GM23338 (cell line): Measurements from ENCODE around the gene SRSF2. TPM values are rescaled to one million over a fixed set of nuclear protein-coding genes. Genes with fewer than 3 reads are reported as not detected.

Experiments
- ATAC-seq: fragments of 200-7000 bp; cut with Tn5 transposase; 3 replicates; pipeline ENCODE4 v1.9.1; 2020
- DNase-seq: peaks from one replicate; pipeline ENCODE4 v3.0.0-alpha.2; 2015; ENCODE audit warnings: low spot score
- H2AFZ ChIP-seq: fragments of 200-600 bp; sonication (generic); 2 replicates; pipeline ENCODE4 v1.8.0; 2016; ENCODE audit warnings: antibody characterized with exemption, mild to moderate bottlenecking, moderate library complexity
- H3F3A ChIP-seq: fragments of 200-600 bp; sonication (generic); replicated peaks from 2 replicates; pipeline ENCODE4 v1.8.0; 2017; ENCODE audit warnings: antibody characterized with exemption, mixed run types, low read depth
- H3K27ac ChIP-seq: fragments of 200-600 bp; sonication (generic); 2 replicates; pipeline ENCODE4 v1.6.1; 2016; ENCODE audit warnings: low read depth
- H3K27me3 ChIP-seq: fragments of 200-600 bp; sonication (generic); 2 replicates; pipeline ENCODE4 v1.8.0; 2016; ENCODE audit warnings: mild to moderate bottlenecking, mixed run types, moderate library complexity; ENCODE audit not compliant: insufficient read depth
- H3K36me3 ChIP-seq: fragments of 200-600 bp; sonication (generic); 2 replicates; pipeline ENCODE4 v1.8.0; 2016; ENCODE audit warnings: mild to moderate bottlenecking; ENCODE audit not compliant: insufficient read depth
- H3K4me1 ChIP-seq: fragments of 200-600 bp; sonication (generic); 2 replicates; pipeline ENCODE4 v1.8.0; 2016; ENCODE audit warnings: mild to moderate bottlenecking, moderate library complexity; ENCODE audit not compliant: insufficient read depth
- H3K4me2 ChIP-seq: fragments of 200-600 bp; sonication (generic); 2 replicates; pipeline ENCODE4 v1.7.1; 2017; ENCODE audit warnings: mixed run types
- H3K4me3 ChIP-seq: fragments of 200-600 bp; sonication (generic); 2 replicates; pipeline ENCODE4 v1.6.1; 2016; ENCODE audit warnings: mixed run types
- H3K79me2 ChIP-seq: fragments of 200-600 bp; sonication (generic); replicated peaks from 2 replicates; pipeline ENCODE4 v1.8.0; 2017; ENCODE audit warnings: mild to moderate bottlenecking; ENCODE audit not compliant: insufficient read depth
- H3K9me2 ChIP-seq: fragments of 200-600 bp; sonication (generic); 2 replicates; pipeline ENCODE4 v1.8.0; 2017; ENCODE audit not compliant: insufficient read depth
- H4K20me1 ChIP-seq: fragments of 200-600 bp; sonication (generic); replicated peaks from 2 replicates; pipeline ENCODE4 v1.8.0; 2017; ENCODE audit warnings: mild to moderate bottlenecking; ENCODE audit not compliant: insufficient read depth
- H3K27ac Mint-ChIP-seq: 2 replicates; pipeline ENCODE4 v1.8.0; 2020; ENCODE audit warnings: inconsistent platforms, mild to moderate bottlenecking, moderate library complexity, mixed read lengths
- H3K27me3 Mint-ChIP-seq: 3 replicates; pipeline ENCODE4 v1.8.0; 2022; ENCODE audit warnings: low read depth, mild to moderate bottlenecking, moderate library complexity, mixed read lengths, inconsistent platforms; ENCODE audit not compliant: insufficient read depth, poor library complexity
- H3K36me3 Mint-ChIP-seq: 3 replicates; pipeline ENCODE4 v1.8.0; 2021; ENCODE audit warnings: low read depth, mild to moderate bottlenecking, inconsistent platforms, moderate library complexity, mixed read lengths
- H3K4me1 Mint-ChIP-seq: 3 replicates; pipeline ENCODE4 v1.8.0; 2020; ENCODE audit warnings: mild to moderate bottlenecking, inconsistent platforms, mixed read lengths
- H3K4me3 Mint-ChIP-seq: 3 replicates; pipeline ENCODE4 v1.8.0; 2021; ENCODE audit warnings: moderate library complexity, mild to moderate bottlenecking, inconsistent platforms, mixed read lengths
- H3K9me3 Mint-ChIP-seq: 3 replicates; pipeline ENCODE4 v1.8.0; 2020; ENCODE audit warnings: moderate library complexity, mild to moderate bottlenecking, inconsistent platforms, mixed read lengths
- CTCF ChIP-seq, 2 experiments: fragments of 200-600 bp in 1 of 2; sonication (generic) in 1 of 2; conservative IDR thresholded peaks; 2 replicates each; pipeline versions ENCODE4 v1.5.1 to v1.6.1; 2016 to 2017; ENCODE audit warnings: antibody characterized with exemption in 2 of 2, low read depth in 2 of 2, mild to moderate bottlenecking in 2 of 2, moderate library complexity in 1 of 2
- EZH2 ChIP-seq: fragments of 200-600 bp; sonication (generic); IDR thresholded peaks from one replicate; pipeline ENCODE4 v1.8.0; 2017; ENCODE audit warnings: antibody characterized with exemption, mild to moderate bottlenecking, low read depth; ENCODE audit not compliant: unreplicated experiment
- NANOG ChIP-seq: IDR thresholded peaks from 2 replicates; pipeline ENCODE4 v1.6.1; 2016; ENCODE audit warnings: antibody characterized with exemption, borderline replicate concordance
- POLR2AphosphoS5 ChIP-seq: IDR thresholded peaks from 2 replicates; pipeline ENCODE4 v1.6.1; 2016; ENCODE audit warnings: antibody characterized with exemption, low read depth
- STAT1 ChIP-seq: IDR thresholded peaks from one replicate; pipeline ENCODE4 v1.6.1; 2016; ENCODE audit warnings: antibody characterized with exemption; ENCODE audit not compliant: unreplicated experiment
- ZNF114 ChIP-seq: fragments of 250-450 bp; sonication (Bioruptor Pico); IDR thresholded peaks from 2 replicates; pipeline ENCODE4 v1.5.0; 2020; ENCODE audit warnings: mild to moderate bottlenecking, moderate library complexity
- polyA plus RNA-seq: library from polyadenylated mRNA; unstranded; fragments of >200 nt; fragmentation: Nextera tagmentation; extraction: Ambion mirVana; gene quantifications from 2 replicates; pipeline ENCODE4 v1.2.1, GENCODE V29; 2016
- total RNA-seq: library from RNA; depleted of rRNA; stranded (reverse); fragments of >200 nt; shearing (Covaris generic); gene quantifications from 2 replicates; pipeline ENCODE4 v1.2.3, GENCODE V29; 2014

Gene SRSF2
- total and polyA plus RNA-seq, 2 experiments from 2014 or later = 317 to 547 TPM

- TF ChIP-seq POLR2AphosphoS5 (no peak), ZNF114 (CRISPR knock-in tag) (no peak), STAT1 (no peak), NANOG (no peak), CTCF (conservative IDR thresholded peaks at IDR 0.05; ENCODE audit: low read depth in 2 of 2) (no peak)
- H3K4me3 Mint-ChIP-seq = no peak overlapping the region
- Histone ChIP-seq H3K27ac (peak overlapping the region; percentile 4; the same call in 1 of the 2 replicates), H3K36me3 (peaks cover 22% of the 10 kb centered on the region), H3K4me3 (no peak overlapping the region), H3K4me2 (no peak overlapping the region), H4K20me1 (peaks cover 4% of the 10 kb centered on the region; the same call in 1 of the 2 replicates), H3F3A (peaks cover 6% of the 10 kb centered on the region; the same call in 1 of the 2 replicates), H3K79me2 (no peaks in the 10 kb centered on the region), H3K4me1 (peaks cover 8% of the 10 kb centered on the region), H2AFZ (no peak overlapping the region), H3K27me3 (no peaks in the 10 kb centered on the region), H3K9me2 (no peaks in the 10 kb centered on the region)
- H3K27ac Mint-ChIP-seq = no peak overlapping the region
- H3K36me3 Mint-ChIP-seq = peaks cover 41% of the 10 kb centered on the region
- peaks cover 10% of the 10 kb centered on the region for H3K4me1 Mint-ChIP-seq
- DNase-seq (no peak), ATAC-seq (no peak)
- no peaks in the 10 kb centered on the region for H3K9me3 Mint-ChIP-seq
- peaks cover 12% of the 10 kb centered on the region for H3K27me3 Mint-ChIP-seq
These were observed 21.7 kb downstream of the SRSF2 start for GRCh38 chr17:76715496-76715830.

GRCh38 chr17:76714822-76715495 lies 22.2 kb downstream of the SRSF2 start:
- Histone ChIP-seq H2AFZ (no peak overlapping the region), H3K4me1 (peaks cover 9% of the 10 kb centered on the region), H3K4me2 (no peak overlapping the region), H3K27me3 (peaks cover 3% of the 10 kb centered on the region), H3K79me2 (no peaks in the 10 kb centered on the region), H3K4me3 (no peak overlapping the region), H4K20me1 (peaks cover 4% of the 10 kb centered on the region; the same call in 1 of the 2 replicates), H3K36me3 (peaks cover 22% of the 10 kb centered on the region), H3K9me2 (no peaks in the 10 kb centered on the region), H3F3A (peaks cover 6% of the 10 kb centered on the region; the same call in 1 of the 2 replicates), H3K27ac (peak overlapping the region; percentile 4; the same call in 1 of the 2 replicates)
- H3K27ac Mint-ChIP-seq = no peak overlapping the region
- H3K4me1 Mint-ChIP-seq = peaks cover 12% of the 10 kb centered on the region
- TF ChIP-seq EZH2 (no peak), CTCF (conservative IDR thresholded peaks at IDR 0.05; ENCODE audit: low read depth in 2 of 2) (peak; percentile 80 to 95)
- peak; percentile 78 for DNase-seq
- H3K36me3 Mint-ChIP-seq = peaks cover 37% of the 10 kb centered on the region
- H3K9me3 Mint-ChIP-seq = no peaks in the 10 kb centered on the region
- peaks cover 15% of the 10 kb centered on the region for H3K27me3 Mint-ChIP-seq
- no peak overlapping the region for H3K4me3 Mint-ChIP-seq
- ATAC-seq = peak; percentile 10; the same call in 1 of the 3 replicates
